HG02884 (cell line): ENCODE data around the gene RABGAP1L.

Source experiments
- ATAC-seq: cut with Tn5 transposase; IDR thresholded peaks from one replicate; pipeline ENCODE4 v1.9.1; 2021; ENCODE audit warnings: mild to moderate bottlenecking, moderate library complexity; ENCODE audit not compliant: unreplicated experiment

RABGAP1L gene

DNA sequence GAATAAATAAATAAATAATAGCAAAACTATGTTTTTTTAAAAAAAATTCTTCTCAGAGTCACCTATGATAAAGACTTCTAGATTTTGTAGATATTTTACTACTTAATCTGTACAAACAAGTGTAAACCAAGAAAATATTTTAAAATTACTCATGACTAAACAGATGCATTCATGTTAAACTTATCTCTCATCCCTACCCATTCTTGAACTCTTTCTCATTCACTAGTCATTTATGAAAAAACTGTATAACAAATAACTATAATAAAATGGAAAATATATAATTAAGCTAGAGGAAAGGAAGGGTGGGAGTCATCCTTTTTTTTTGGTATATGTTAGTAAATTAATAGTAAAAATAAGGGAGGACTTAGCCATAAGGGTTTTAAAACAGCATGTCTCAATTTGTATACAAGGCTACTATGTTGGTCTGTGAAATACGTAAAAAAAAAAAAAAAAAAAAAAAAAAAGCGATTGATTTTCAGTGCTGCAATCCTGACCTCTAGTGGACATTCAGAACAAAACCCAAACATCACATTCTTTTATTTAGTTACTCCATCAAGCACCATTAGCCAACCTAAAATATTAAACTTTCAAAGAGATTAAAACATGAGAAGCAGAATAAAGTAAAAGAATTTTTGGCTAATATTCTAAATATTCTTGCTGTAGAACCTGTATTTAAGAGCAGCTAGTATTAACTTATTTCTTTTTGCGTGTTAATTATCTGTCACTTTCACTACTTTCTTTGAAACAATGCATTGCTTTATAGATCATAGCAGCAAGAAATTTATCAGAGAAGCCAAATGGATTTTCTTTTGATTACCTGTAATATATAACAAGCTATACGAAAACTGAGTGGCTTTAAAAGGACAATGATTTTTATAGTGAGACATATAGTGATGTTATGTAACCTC lies 584.6 kb downstream of the RABGAP1L start:
- ATAC-seq = no peak

DNA sequence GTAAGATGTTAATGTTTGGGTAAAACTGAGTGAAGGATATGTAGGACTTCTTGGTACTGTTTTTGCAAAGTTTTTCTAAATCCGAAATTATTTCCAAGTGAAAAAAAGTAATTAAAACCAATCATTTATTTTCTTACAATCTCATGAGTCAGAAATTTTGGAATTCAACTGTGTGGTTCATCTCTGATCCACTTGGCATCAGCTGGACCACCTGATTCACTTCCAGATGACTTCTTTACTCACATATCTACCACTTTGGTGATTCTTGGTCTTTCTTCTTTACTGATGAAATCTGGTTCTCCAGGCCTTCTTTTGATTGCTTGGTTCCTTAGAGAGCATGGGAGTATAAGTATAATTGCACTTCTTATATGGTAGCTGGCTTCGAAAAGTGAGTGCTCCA lies 585.6 kb downstream of the RABGAP1L start:
- ATAC-seq = no peak

- no peak for ATAC-seq
Measured at GRCh38 chr1:174746024-174746808, 586.9 kb downstream of the RABGAP1L start.

DNA sequence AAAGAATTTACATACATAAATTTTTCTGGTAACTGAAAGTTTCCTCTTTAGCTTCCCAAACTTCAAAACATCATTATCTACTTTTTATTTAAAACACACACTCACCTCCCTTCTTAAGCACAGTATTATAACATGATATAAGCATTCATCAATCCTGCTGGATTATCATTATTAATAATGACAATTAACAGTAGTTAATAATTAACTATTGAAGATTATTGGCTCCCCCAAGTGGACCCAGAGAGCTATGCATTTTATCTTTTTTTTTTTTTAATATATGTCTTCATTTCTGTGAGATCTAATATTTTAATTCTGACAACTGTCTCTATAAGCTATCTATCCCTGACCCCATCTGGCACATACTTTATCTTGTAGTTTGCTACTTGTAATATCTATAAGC lies 588.3 kb downstream of the RABGAP1L start:
- ATAC-seq = no peak

DNA sequence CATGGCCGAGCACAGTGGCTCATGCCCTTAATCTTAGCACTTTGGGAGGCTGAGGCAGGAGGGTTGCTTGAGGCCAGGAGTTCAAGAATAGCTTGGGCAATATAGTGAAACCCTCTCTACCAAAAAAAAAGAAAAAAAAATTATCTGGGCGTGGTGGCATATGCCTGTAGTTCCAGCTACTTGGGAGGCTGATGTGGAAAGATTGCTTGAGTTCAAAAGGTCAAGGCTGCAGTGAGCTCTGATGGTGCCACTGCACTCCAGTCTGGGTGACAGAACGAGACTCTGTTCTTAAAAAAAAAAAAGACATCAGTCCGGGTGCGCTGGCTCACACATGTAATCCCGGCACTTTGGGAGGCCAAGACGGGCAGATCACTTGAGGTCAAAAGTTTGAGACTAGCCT lies 589.3 kb downstream of the RABGAP1L start:
- ATAC-seq = no peak

- ATAC-seq = no peak
Measured at GRCh38 chr1:174753131-174753530, 593.8 kb downstream of the RABGAP1L start.

DNA sequence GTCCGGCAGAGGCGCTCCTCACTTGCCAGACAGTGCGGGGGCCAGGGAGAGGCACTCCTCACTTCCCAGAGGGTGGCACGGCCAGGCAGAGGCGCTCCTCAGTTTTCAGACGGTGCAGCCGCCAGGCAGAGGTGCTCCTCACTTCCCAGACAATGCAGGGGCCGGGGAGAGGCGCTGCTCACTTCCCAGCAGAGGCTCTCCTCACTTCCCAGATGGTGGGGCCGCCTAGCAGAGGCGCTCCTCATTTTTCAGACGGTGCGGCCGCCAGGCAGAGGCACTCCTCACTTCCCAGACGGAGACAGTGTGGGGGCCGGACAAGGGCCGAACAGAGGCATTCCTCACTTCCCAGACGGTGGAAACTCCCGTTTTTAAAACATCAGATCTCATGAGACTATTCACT lies 602.0 kb downstream of the RABGAP1L start:
- no peak for ATAC-seq

- no peak for ATAC-seq
Measured at GRCh38 chr1:174761901-174762585, 602.7 kb downstream of the RABGAP1L start.

DNA sequence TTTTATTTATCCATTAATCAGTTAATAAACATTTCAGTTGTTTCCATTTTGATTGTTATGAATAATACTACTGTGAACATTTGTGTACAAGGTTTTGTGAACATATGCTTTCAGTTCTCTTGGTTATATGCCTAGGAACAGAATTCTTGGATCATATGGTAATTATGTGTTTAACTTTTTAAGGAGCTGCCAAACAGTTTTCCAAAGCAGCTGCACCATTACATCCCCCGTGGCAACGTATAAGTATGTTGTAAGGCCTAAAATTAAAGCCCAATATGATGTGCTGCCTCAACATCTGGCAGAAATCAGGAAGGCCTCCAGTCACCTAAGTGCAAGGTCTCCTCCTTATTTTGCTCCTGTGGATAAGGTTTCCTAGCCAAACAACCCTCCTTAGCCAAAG lies 604.9 kb downstream of the RABGAP1L start:
- ATAC-seq = no peak

DNA sequence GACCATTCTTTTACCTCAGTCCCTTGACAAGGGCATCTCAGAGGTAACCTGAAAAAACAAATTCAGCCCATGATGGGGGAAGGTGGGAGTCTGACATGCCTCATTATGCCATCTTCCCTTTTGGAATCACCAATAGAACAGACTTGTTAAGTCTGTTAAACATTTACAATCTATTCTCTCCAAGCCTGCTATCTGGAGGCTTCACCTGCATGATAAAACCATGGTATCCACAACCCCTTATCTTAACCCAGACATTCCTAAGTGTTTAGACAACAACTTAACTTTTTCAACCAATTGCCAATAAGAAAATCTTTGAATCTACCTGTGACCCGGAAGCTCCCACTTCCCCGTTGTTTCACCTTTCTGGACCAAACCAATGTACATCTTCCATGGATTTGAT lies 607.4 kb downstream of the RABGAP1L start:
- no peak for ATAC-seq

DNA sequence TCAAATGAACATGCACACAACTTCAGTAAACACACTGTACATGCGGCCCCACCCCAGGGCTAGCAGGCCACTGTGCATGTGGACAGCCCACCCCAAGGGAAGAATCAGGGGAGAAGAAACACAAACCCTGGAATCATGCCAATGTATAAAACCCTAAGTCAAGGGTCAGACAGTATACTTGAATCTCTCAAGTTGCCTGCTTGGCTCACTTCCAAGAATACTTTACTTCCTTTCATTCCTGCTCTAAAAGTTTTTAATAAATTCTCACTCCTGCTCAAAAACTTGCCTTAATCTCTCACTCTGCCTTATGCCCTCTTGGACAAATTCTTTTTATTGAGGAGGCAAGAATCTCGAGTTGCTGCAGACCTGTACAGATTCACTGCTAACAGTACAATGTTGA lies 609.2 kb downstream of the RABGAP1L start:
- no peak for ATAC-seq

DNA sequence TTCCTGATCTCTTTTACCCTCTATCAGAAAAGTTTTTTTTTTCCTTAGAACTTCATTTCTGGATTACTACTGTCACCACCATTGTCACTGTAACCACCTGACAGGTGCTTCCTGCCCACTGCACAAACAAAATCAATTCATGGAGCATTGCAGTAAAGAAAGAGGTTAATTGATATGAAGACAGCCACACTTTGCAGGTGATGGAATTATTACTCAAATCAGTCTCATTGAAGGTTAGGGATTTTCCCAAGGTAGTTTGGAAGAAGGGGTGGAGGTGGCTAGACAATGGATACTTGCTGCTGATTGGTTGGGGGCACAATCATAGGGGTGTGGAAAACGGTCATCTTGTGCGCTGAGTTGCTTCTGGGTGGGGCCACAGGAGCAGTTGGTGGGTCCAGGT lies 609.6 kb downstream of the RABGAP1L start:
- no peak for ATAC-seq

DNA sequence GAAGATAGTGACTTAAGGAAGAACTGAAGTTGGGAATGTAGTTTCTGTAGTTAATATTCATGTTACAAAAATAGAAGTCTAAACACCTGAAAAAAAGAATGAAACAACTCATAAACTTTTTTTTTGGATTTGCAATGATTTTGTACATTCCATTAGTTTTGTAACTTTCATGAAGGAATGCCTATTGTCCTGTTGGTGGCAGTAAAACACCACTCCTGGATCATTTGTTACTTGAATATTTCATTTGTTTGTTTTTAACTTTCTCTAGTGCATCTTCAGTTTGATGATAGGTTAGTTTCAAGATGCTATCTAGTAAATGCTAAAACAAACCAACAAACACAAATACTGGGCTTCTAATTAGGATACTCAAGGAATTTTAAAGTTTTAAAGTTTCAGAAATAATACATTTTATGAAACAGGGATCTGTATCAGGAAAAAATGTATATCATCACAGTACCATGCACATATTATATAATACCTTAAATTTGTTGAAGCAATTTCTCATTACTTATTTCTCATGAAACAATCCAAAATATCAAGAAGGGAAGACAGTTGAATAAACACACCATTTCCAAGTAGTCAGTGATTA lies 610.7 kb downstream of the RABGAP1L start:
- ATAC-seq = no peak

DNA sequence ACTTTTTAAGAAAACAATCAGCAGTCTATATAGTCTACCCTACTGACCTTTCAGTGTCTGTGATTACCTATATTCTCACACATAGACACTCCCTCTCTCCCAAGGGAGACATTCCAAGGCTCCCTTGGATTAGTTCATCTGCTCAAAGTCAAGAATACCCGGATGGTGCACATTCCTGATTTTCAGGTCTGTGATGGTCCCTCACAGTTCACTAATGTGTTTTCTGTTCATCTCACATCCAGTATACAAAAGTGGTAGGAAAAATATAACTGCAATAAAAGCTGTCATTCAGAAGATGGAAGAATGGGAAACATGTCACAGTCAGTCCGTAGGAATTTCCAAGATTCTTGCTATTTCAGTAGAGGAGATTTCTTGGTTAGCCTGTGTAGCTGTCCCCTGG lies 616.3 kb downstream of the RABGAP1L start:
- ATAC-seq = no peak

DNA sequence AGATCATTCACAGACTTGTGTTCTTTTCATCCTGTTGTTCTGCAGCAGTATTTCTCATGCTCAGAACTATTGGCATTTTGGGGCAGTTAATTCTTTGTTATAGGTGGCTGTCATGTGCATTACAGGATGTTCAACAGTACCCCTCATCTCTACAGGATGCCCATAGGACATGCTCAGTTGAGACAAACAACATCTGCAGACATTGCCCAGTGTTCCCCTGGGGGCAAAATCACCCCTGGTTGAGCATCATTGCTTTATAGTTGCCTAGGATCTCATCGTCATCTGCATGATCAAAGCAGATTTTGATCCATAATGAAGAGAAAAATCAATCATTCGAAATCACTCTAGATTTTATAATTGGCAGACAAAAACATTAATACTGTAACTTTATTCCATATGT lies 617.9 kb downstream of the RABGAP1L start:
- ATAC-seq = no peak

GRCh38 chr1:174785510-174785909 lies 626.2 kb downstream of the RABGAP1L start:
- ATAC-seq = no peak

DNA sequence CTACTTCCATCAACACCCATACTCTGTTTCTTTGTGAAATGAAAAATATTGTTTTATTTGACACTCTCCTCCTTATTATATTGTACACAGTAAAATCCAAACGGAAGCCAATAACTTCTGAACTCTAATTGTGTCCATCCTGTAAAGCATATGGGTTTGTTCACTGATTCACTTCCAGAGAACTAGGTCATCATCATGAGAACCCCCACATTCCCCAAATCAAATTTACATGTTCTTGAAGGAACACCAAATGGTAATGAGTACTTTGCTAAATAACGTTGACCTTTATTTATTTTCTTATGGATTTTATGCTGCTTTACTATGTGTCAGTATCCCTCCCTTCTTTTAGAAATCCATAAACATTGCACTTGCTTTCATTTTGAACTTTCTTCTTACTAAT lies 627.0 kb downstream of the RABGAP1L start:
- ATAC-seq = no peak

GRCh38 chr1:174786760-174787159 lies 627.4 kb downstream of the RABGAP1L start:
- peak; percentile 78 for ATAC-seq

GRCh38 chr1:174788981-174789380 lies 629.7 kb downstream of the RABGAP1L start:
- ATAC-seq = no peak

DNA sequence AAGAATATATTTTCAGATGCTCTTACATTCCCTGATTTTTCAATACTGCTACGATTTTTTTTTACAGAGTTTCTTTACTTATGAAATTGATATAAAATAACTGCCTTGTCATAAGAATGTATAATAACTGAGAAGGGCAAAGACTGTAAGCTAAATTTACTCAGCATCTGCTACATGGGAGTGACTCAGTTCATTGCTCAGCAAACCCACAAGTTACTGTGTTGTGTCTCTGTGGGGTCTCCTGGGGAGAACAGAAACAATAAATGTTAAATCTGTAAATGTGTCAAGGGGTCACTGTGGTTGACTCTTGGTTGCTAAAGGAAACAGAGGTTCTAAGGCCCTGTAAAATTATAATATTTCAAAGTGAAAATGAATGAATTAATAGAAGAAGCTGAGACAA lies 630.1 kb downstream of the RABGAP1L start:
- peak; percentile 60 for ATAC-seq

DNA sequence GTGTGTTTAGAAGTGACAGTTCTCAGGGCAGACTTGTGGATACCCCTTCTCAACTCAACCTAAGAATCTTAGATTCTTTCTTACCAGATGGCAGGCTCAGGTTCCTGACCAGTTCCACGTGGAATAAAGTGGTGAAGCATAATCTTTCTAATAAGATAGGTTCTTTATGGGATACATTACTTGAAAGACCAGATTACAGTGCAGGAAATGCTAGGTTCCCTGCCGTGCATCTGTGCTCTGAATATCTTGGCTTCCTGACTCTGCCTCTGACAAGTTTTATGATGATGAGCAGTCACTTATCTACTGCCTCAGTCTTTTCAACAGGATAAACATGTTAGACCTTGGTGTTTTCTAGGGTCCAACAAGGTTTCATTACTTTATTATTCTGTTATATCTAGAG lies 632.5 kb downstream of the RABGAP1L start:
- ATAC-seq = no peak
